ENCODE data around the gene ZNF366.

The ZNF366 gene

DNA sequence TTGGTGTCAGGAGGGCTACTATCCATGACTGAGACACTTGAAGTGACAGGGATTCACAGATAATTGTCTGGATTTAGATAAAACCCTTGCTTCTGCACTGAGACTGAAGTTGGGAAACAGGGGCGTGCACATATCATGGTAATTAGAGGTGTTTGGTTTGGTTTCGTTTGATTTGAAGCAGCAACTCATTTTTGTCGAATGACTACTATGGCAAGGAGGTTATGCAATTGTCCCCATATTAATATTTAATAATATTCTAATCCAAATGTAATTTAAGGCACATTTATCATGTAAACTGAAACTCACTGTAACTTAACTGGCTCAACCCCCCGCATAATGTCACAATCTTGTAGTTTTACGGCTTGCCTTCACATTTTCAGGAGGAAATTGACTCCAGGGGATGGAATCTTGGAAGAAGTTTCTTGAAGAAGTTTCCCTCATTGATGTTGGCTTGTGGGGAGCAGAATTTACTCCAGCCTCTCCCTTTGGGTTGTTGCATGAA, 12.5 kb downstream of the ZNF366 start:
- Mint-ChIP-seq H3K27me3 (peaks cover 0 to 5% of the 10 kb centered on the region in 2 donors), H3K4me3 (no peak overlapping the region), H3K36me3 (no peaks in the 10 kb centered on the region), H3K4me1 (no peaks in the 10 kb centered on the region), H3K9me3 (no peaks in the 10 kb centered on the region), H3K27ac (no peak overlapping the region)
- DNase-seq (no peak), ATAC-seq (replicated peaks) (no peak)

DNA sequence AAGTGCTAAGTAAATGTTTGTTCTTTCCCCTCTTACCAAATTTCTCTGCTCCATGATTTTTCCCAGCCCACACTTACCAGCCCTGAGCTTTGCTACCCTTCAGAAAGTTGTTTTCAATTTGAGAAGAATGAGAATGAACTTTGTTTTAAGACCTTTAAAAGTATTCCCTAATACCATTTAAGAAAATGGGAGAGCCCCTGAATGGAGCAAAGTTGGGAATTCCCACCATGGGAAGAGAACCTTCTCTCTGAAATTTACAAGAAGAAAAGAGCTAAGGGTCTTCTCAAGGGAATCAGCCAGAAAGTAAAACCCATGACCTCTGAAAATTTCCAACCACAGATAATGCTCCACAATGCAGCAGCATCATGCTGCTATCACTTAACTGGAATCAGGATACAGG, 17.7 kb downstream of the ZNF366 start:
- peaks cover 0 to 2% of the 10 kb centered on the region in 2 donors for H3K4me1 Mint-ChIP-seq
- no peak overlapping the region for H3K4me3 Mint-ChIP-seq
- H3K27ac Mint-ChIP-seq, result no peak overlapping the region
- H3K36me3 Mint-ChIP-seq, result no peaks in the 10 kb centered on the region
- DNase-seq (no peak), ATAC-seq (replicated peaks) (no peak)
- no peaks in the 10 kb centered on the region for H3K27me3 Mint-ChIP-seq
- no peaks in the 10 kb centered on the region for H3K9me3 Mint-ChIP-seq

DNA sequence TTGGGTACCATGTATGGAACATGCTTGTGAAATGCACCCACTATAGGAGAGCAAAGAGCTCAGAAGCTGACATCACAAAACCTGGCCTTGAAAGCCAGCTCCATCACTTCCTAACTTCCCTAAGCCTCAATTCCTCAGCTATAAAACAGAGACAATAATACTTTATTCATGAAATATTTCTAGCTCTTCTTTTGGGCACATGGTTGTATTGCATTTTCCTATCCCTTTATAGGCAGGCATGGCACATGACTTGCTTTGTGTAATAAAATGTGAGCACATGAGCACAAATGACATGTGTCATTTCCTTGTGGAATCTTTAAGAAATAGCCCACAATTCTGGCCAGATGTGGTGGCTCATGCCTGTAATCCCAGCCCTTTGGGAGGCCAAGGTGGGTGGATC, 18.5 kb downstream of the ZNF366 start:
- DNase-seq, result no peak
- Mint-ChIP-seq H3K4me3 (no peak overlapping the region), H3K9me3 (no peaks in the 10 kb centered on the region), H3K27me3 (no peaks in the 10 kb centered on the region), H3K36me3 (no peaks in the 10 kb centered on the region), H3K4me1 (peaks cover 0 to 2% of the 10 kb centered on the region in 2 donors), H3K27ac (no peak overlapping the region)
- no peak for ATAC-seq (replicated peaks)

DNA sequence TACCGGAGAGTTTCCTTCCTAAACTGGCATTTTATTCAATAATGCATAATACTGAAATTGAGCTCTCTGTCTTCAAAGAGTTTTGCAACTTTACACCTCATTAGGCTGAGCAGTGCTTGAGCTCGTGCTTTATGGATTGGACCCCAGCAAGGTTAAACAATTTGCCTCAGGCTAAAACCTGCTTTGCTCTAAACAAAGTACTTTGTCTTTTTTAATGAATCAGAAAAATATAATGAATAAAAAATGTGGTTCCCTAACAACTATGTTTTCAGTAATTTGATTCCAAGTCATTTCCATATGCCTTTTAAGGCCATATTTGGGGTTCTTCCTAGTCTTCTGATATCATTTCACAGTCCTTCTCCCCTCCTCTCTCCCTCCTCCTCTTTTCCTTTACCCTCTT, 20.0 kb downstream of the ZNF366 start:
- Mint-ChIP-seq H3K27ac (no peak overlapping the region), H3K4me1 (peaks cover 0 to 2% of the 10 kb centered on the region in 2 donors), H3K27me3 (no peaks in the 10 kb centered on the region), H3K4me3 (no peak overlapping the region), H3K36me3 (no peaks in the 10 kb centered on the region), H3K9me3 (no peaks in the 10 kb centered on the region)
- DNase-seq (no peak), ATAC-seq (replicated peaks) (no peak)

DNA sequence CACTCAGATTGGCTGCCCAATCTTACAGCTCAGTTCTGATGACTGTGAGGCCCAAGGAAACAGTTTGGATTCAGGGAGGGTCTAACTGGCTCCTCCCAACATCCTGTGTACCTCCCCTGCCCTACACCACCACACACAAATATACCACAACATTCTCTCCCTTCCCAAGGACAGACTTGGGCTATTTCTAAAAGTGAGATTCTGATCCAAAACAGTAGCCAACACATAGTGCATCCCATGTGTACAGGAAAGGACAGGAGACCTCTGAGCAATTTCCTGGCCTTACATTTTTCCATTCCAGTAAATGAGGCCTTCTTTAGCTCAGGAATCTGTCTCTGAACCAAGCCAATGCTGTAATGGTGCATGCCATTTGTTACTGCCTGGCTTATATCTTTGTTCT, 20.8 kb downstream of the ZNF366 start:
- Mint-ChIP-seq H3K4me1 (peaks cover 0 to 2% of the 10 kb centered on the region in 2 donors), H3K36me3 (no peaks in the 10 kb centered on the region), H3K27ac (no peak overlapping the region), H3K27me3 (no peaks in the 10 kb centered on the region), H3K9me3 (no peaks in the 10 kb centered on the region), H3K4me3 (no peak overlapping the region)
- no peak for DNase-seq
- ATAC-seq (replicated peaks), result no peak

DNA sequence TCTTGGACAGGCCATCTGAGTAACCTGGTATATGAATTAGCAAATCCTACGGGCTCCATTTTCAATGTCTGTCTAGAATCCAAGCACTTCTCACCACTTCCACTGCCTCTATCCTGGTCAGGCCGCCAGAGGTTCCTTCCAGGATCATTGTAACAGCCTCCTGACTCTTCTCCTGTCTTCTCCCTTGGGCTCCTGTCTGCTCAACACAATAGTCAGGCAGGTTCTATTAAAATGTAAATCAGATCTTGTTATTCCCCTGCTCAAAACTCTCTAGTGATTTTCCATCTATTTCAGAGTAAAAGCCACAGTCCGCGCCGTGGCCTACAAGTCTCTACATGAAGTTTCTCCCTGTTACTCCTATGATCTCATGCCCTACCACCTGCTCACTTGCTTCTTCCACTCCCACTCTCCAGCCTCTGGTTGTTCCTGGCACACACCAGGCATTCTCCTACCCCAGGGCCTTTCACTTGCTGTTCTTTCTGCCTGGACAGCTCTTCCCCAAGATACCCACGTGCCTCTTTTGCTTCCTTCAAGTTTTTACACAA, 21.7 kb downstream of the ZNF366 start:
- H3K9me3 Mint-ChIP-seq, result no peaks in the 10 kb centered on the region
- H3K4me1 Mint-ChIP-seq, result peaks cover 0 to 2% of the 10 kb centered on the region in 2 donors
- H3K27ac Mint-ChIP-seq, result no peak overlapping the region
- no peak for ATAC-seq (replicated peaks)
- no peaks in the 10 kb centered on the region for H3K36me3 Mint-ChIP-seq
- no peak for DNase-seq
- H3K27me3 Mint-ChIP-seq, result no peaks in the 10 kb centered on the region
- H3K4me3 Mint-ChIP-seq, result no peak overlapping the region

DNA sequence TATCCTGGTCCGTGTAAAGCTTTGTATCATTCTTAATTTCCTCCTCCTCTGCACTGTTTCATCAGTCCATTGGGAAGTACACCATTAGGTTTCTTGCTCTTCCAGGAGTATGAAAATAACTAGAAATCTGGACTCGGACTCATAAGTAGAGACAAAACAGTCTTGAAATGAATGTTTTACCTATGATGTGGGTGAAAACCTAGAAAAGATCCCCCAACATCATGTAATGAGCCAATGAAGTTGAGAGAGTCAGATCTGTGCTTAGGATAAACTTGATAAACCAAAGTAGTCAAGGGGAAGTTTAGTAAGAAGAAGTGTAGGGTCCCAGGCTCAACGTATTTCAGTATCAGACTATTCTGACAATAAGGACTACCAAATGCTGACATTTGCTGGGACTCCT, 25.2 kb downstream of the ZNF366 start:
- Mint-ChIP-seq H3K4me3 (no peak overlapping the region), H3K4me1 (peaks cover 5 to 6% of the 10 kb centered on the region in 2 donors)

DNA sequence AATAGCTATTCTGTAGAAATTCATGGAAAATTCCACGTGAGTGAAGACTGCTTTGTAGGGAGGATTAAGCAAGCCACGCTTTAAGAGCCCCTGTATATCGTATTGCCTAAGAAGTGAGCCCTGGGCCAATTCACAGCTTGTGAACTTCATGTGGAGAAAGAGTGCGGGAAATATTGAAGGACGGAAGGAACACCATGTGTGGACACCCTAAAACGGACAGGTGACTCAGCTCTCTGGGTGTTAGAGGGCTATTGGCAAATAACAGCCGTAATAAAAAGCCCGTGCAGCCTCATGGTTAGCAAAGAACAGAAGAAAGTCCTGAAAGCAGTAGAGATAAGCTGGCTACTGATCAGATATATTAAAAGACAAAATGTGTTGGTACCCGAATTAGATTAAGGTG, 26.4 kb downstream of the ZNF366 start:
- H3K9me3 Mint-ChIP-seq, result no peaks in the 10 kb centered on the region
- DNase-seq (no peak), ATAC-seq (replicated peaks) (no peak)
- no peak overlapping the region for H3K27ac Mint-ChIP-seq
- H3K4me3 Mint-ChIP-seq, result no peak overlapping the region
- H3K4me1 Mint-ChIP-seq, result peaks cover 13 to 17% of the 10 kb centered on the region in 2 donors
- no peaks in the 10 kb centered on the region for H3K36me3 Mint-ChIP-seq
- no peaks in the 10 kb centered on the region for H3K27me3 Mint-ChIP-seq

More for the DNA sequence above, 25.2 kb downstream of the ZNF366 start:
- H3K36me3 Mint-ChIP-seq, result no peaks in the 10 kb centered on the region
- DNase-seq, result no peak
- H3K9me3 Mint-ChIP-seq, result no peaks in the 10 kb centered on the region
- ATAC-seq (replicated peaks), result no peak
- H3K27me3 Mint-ChIP-seq, result no peaks in the 10 kb centered on the region
- no peak overlapping the region for H3K27ac Mint-ChIP-seq

DNA sequence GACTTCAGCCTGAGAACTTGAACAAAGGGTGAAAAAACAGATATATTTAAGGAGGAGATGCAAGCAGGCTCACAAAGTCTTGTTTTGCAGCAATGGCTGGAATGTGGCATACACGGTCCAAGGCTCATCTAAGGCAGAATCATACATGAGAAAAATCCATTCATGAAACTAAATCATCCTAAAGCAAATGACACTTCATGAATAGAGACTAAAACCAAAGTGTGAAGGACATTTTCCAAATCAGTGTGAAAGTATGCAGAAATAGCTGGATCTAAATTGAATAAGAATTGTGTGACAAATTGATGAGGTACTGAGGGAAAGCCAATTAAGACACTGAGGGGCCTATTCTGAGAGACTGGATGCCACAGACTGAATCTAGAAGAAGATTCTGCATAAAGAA, 27.3 kb downstream of the ZNF366 start:
- no peaks in the 10 kb centered on the region for H3K36me3 Mint-ChIP-seq
- no peaks in the 10 kb centered on the region for H3K27me3 Mint-ChIP-seq
- no peak overlapping the region for H3K27ac Mint-ChIP-seq
- ATAC-seq (replicated peaks), result no peak
- no peaks in the 10 kb centered on the region for H3K9me3 Mint-ChIP-seq
- H3K4me1 Mint-ChIP-seq, result peaks cover 11 to 22% of the 10 kb centered on the region in 2 donors
- no peak for DNase-seq
- no peak overlapping the region for H3K4me3 Mint-ChIP-seq

DNA sequence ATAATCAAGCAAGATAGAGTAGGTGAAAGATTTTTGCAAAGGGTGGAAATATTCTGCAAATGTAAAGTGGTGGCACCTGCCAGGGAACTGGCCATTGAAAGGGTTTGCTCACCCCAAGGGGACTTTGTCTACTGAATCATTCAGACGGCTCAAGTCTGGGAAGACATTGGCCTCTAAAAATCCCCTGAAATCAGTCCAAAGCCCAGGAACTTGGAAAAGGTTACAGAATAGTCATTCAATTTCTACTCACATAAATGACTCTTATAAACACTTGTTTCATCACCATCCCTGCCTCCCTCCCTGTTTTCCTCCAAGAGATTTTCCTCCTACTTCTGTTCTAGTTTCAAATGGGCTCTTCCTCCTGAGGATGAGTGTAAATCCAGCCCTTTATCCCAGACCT, 28.5 kb downstream of the ZNF366 start:
- Mint-ChIP-seq H3K4me3 (no peak overlapping the region), H3K4me1 (peaks cover 13 to 28% of the 10 kb centered on the region in 2 donors), H3K27me3 (peaks cover 0 to 2% of the 10 kb centered on the region in 2 donors), H3K27ac (no peak overlapping the region), H3K36me3 (no peaks in the 10 kb centered on the region), H3K9me3 (no peaks in the 10 kb centered on the region)
- DNase-seq (no peak), ATAC-seq (replicated peaks) (no peak)

DNA sequence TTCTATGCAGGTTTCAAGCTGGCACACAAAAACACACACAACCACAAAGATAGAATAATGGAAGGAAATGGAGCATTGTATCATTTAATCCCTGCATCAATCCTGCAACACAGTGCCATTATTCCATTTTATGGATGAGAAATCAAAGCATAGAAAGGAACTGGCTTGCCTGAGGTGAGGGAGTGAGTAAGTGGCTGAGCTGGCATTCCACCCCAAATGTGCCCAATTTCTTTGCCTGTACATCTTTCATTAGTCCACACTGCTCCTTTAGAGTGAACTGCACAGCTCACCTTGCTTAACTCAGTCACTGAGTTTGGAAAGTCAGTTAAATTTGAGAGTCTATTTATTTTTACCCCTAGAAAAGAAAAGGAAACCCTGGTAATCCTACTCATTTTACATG, 28.9 kb downstream of the ZNF366 start:
- DNase-seq (no peak), ATAC-seq (replicated peaks) (no peak)
- H3K27ac Mint-ChIP-seq, result no peak overlapping the region
- H3K4me3 Mint-ChIP-seq, result no peak overlapping the region
- H3K4me1 Mint-ChIP-seq, result peaks cover 17 to 32% of the 10 kb centered on the region in 2 donors
- no peaks in the 10 kb centered on the region for H3K36me3 Mint-ChIP-seq
- H3K27me3 Mint-ChIP-seq, result peaks cover 0 to 6% of the 10 kb centered on the region in 2 donors
- H3K9me3 Mint-ChIP-seq, result no peaks in the 10 kb centered on the region

DNA sequence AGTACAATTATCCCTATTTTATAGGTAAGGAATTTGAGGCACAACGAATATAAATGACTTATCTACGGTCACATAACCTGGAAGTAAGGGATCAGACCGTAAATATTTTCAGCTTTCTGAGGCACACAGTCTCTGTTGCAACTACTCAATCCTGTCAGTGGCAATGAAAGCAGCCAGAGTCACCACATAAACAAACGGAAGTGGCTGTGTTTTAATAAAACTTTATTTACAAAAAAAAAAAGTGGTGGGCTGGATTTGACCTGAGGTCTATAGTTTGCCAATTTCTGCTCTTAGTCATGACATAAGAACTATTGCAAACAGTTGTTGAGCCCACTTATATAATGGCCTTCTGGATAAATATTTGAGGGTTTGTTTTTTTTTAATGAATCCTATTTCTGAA, 29.6 kb downstream of the ZNF366 start:
- ATAC-seq (replicated peaks), result no peak
- Mint-ChIP-seq H3K4me3 (no peak overlapping the region), H3K9me3 (peaks cover 0 to 2% of the 10 kb centered on the region in 2 donors), H3K4me1 (peaks cover 21 to 39% of the 10 kb centered on the region in 2 donors), H3K36me3 (no peaks in the 10 kb centered on the region), H3K27me3 (peaks cover 0 to 10% of the 10 kb centered on the region in 2 donors), H3K27ac (no peak overlapping the region)
- DNase-seq, result no peak

DNA sequence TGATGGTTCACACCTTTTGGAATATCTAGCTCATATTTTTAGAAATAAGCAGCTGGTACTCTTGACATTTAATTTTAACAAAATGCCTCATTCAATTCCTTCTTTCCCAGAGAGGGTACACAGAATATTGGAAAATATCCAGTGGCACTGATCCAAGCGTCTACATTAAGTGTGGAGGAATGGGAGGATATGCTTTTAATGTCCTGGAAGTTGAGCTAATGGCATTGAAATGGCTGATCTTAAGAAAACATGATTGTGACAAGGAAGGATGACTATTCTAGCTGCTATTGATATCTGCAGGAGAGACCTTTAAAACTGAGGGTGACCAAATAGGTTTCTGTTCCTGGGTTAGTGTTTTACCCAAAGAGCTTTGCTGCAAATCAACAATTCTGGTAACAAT, 30.0 kb downstream of the ZNF366 start:
- Mint-ChIP-seq H3K36me3 (no peaks in the 10 kb centered on the region), H3K4me1 (peaks cover 24 to 43% of the 10 kb centered on the region in 2 donors), H3K9me3 (peaks cover 0 to 2% of the 10 kb centered on the region in 2 donors), H3K27me3 (peaks cover 0 to 10% of the 10 kb centered on the region in 2 donors), H3K27ac (peak overlapping the region; percentile 25), H3K4me3 (peak overlapping the region in 1 of 2 donors; percentile 31)
- ATAC-seq (replicated peaks) (peak; percentile 48), DNase-seq (no peak)

DNA sequence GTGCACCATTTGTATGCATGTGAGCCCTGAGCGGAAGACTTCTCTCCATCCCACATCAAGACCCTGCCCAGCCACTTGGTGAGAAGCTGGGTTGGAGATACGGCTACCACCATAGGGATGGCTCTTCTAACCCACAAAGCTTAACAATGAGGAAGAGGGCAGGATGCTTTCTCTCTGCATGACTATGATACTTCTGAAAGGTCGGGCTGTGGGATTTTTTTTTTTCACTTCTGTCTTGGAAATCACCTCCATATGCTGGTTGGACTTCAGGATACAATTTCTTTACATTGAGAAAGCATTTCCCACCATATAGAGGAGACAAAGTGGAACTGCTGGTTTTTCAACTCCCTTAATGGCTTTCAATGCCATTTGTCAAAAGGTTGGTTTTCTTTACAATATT, 30.5 kb downstream of the ZNF366 start:
- Mint-ChIP-seq H3K4me1 (peaks cover 27 to 48% of the 10 kb centered on the region in 2 donors), H3K27me3 (peaks cover 0 to 10% of the 10 kb centered on the region in 2 donors), H3K36me3 (no peaks in the 10 kb centered on the region), H3K27ac (no peak overlapping the region), H3K9me3 (peaks cover 0 to 2% of the 10 kb centered on the region in 2 donors), H3K4me3 (peak overlapping the region in 1 of 2 donors; percentile 52)
- DNase-seq, result peak; percentile 23
- peak; percentile 90 to 95 for ATAC-seq (replicated peaks)

DNA sequence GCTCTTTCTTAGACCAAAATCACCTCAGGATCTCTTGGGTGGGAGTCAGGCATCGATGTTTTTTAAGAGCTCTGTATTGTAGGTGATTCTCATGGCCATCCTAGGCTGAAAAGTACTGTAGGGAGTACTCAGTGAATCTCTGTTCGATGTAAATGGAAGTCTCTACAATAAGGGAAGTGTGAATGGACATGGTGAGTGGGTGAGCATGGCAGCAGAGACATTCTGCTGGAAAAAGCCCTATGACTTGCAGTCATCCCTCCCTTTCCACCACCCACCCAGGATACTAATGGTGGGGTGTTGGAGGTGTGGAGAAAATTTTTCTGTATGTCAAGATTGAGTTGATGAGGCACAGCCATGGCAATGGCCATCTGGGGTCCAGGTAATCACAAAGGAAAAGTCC, 30.9 kb downstream of the ZNF366 start:
- Mint-ChIP-seq H3K27ac (no peak overlapping the region), H3K4me1 (peaks cover 27 to 51% of the 10 kb centered on the region in 2 donors), H3K9me3 (peaks cover 0 to 2% of the 10 kb centered on the region in 2 donors), H3K4me3 (no peak overlapping the region), H3K27me3 (peaks cover 0 to 10% of the 10 kb centered on the region in 2 donors), H3K36me3 (no peaks in the 10 kb centered on the region)
- ATAC-seq (replicated peaks) (peak; percentile 43 to 48), DNase-seq (no peak)

Measured in stimulated activated naive B cell treated with anti-CD40 and anti-IgM and Interleukin-4, amounts not matched to agents 10 μg/mL and 1 μg/mL and 100 μg/mL, for 72 hours (primary cell).